T-helper 1 cell treated with Interleukin-12 subunit alpha and Interleukin-12 subunit beta and Interleukin-4 antibody, amounts not matched to agents 30 μg/mL and 1 μg/mL, for 36 hours (primary cell): Measurements from ENCODE around the gene ACY1.
"Not testable (repeated sequence)": the region's sequence is repeated elsewhere in the genome, so short reads cannot be mapped to it uniquely, and the experiment has no call there.

Experiments used
- H3K27ac Mint-ChIP-seq: one replicate; pipeline ENCODE4 v1.8.0; 2021; ENCODE audit warnings: mild to moderate bottlenecking, mixed read lengths
- H3K27me3 Mint-ChIP-seq: one replicate; pipeline ENCODE4 v1.8.0; 2021; ENCODE audit warnings: low read depth, mixed read lengths
- H3K36me3 Mint-ChIP-seq: one replicate; pipeline ENCODE4 v1.8.0; 2021; ENCODE audit warnings: low read depth, mixed read lengths
- H3K4me1 Mint-ChIP-seq: one replicate; pipeline ENCODE4 v1.8.0; 2021; ENCODE audit warnings: low read depth, mixed read lengths
- H3K4me3 Mint-ChIP-seq: one replicate; pipeline ENCODE4 v1.8.0; 2021; ENCODE audit warnings: mild to moderate bottlenecking, moderate library complexity, mixed read lengths
- H3K9me3 Mint-ChIP-seq: one replicate; pipeline ENCODE4 v1.8.0; 2021; ENCODE audit warnings: mixed read lengths

ACY1 gene

GRCh38 chr3:51982352-51982837, 940 bp upstream of the ACY1 start:
- H3K4me3 Mint-ChIP-seq, result peak overlapping the region; percentile 93
- H3K27me3 Mint-ChIP-seq, result no peaks in the 10 kb centered on the region
- peak overlapping the region; percentile 93 for H3K27ac Mint-ChIP-seq
- peaks cover 6% of the 10 kb centered on the region for H3K36me3 Mint-ChIP-seq
- H3K4me1 Mint-ChIP-seq, result peaks cover 20% of the 10 kb centered on the region
- H3K9me3 Mint-ChIP-seq, result no peaks in the 10 kb centered on the region

GRCh38 chr3:51983578-51984268, 388 bp downstream of the ACY1 start:
- Mint-ChIP-seq H3K4me1 (peaks cover 21% of the 10 kb centered on the region), H3K36me3 (peaks cover 6% of the 10 kb centered on the region), H3K27ac (peak overlapping the region; percentile 91), H3K4me3 (peak overlapping the region; percentile 93), H3K27me3 (no peaks in the 10 kb centered on the region), H3K9me3 (no peaks in the 10 kb centered on the region)

- Mint-ChIP-seq H3K9me3 (no peaks in the 10 kb centered on the region), H3K4me1 (peaks cover 24% of the 10 kb centered on the region), H3K27me3 (no peaks in the 10 kb centered on the region), H3K27ac (peak overlapping the region; percentile 77), H3K4me3 (peak overlapping the region; percentile 93), H3K36me3 (peaks cover 6% of the 10 kb centered on the region)
Observed at GRCh38 chr3:51984269-51984647, 923 bp downstream of the ACY1 start.

- no peaks in the 10 kb centered on the region for H3K27me3 Mint-ChIP-seq
- H3K36me3 Mint-ChIP-seq, result peaks cover 6% of the 10 kb centered on the region
- no peak overlapping the region for H3K4me3 Mint-ChIP-seq
- H3K9me3 Mint-ChIP-seq, result no peaks in the 10 kb centered on the region
- peak overlapping the region; percentile 57 for H3K27ac Mint-ChIP-seq
- peaks cover 24% of the 10 kb centered on the region for H3K4me1 Mint-ChIP-seq
Observed at GRCh38 chr3:51985063-51985462, 1.7 kb downstream of the ACY1 start.

GRCh38 chr3:51986010-51986947, 2.9 kb downstream of the ACY1 start:
- Mint-ChIP-seq H3K27ac (no peak overlapping the region), H3K4me1 (peaks cover 22% of the 10 kb centered on the region), H3K36me3 (peaks cover 6% of the 10 kb centered on the region), H3K4me3 (no peak overlapping the region), H3K9me3 (no peaks in the 10 kb centered on the region), H3K27me3 (no peaks in the 10 kb centered on the region)

GRCh38 chr3:51987568-51987967, 4.2 kb downstream of the ACY1 start:
- Mint-ChIP-seq H3K4me1 (peaks cover 21% of the 10 kb centered on the region), H3K36me3 (peaks cover 11% of the 10 kb centered on the region), H3K27ac (no peak overlapping the region), H3K4me3 (no peak overlapping the region), H3K27me3 (no peaks in the 10 kb centered on the region), H3K9me3 (no peaks in the 10 kb centered on the region)

GRCh38 chr3:51988286-51989146, 5.2 kb downstream of the ACY1 start:
- H3K36me3 Mint-ChIP-seq, result peaks cover 14% of the 10 kb centered on the region
- H3K4me3 Mint-ChIP-seq, result no peak overlapping the region
- H3K27me3 Mint-ChIP-seq, result no peaks in the 10 kb centered on the region
- no peaks in the 10 kb centered on the region for H3K9me3 Mint-ChIP-seq
- no peak overlapping the region for H3K27ac Mint-ChIP-seq
- H3K4me1 Mint-ChIP-seq, result peaks cover 17% of the 10 kb centered on the region

GRCh38 chr3:51990501-51990971, 7.2 kb downstream of the ACY1 start:
- H3K4me1 Mint-ChIP-seq, result peaks cover 24% of the 10 kb centered on the region
- not testable (repeated sequence) for H3K9me3 Mint-ChIP-seq, H3K27me3 Mint-ChIP-seq, H3K4me3 Mint-ChIP-seq, H3K27ac Mint-ChIP-seq
- peaks cover 34% of the 10 kb centered on the region for H3K36me3 Mint-ChIP-seq

GRCh38 chr3:51992017-51992682, 8.8 kb downstream of the ACY1 start:
- no peak overlapping the region for H3K4me3 Mint-ChIP-seq
- peaks cover 35% of the 10 kb centered on the region for H3K36me3 Mint-ChIP-seq

GRCh38 chr3:51993657-51994056, 10.3 kb downstream of the ACY1 start:
- H3K9me3 Mint-ChIP-seq, H3K27me3 Mint-ChIP-seq: not testable (repeated sequence)
- H3K4me3 Mint-ChIP-seq, result peak overlapping the region; percentile 100
- peaks cover 27% of the 10 kb centered on the region for H3K4me1 Mint-ChIP-seq
- H3K36me3 Mint-ChIP-seq, result peaks cover 35% of the 10 kb centered on the region
- peak overlapping the region; percentile 29 for H3K27ac Mint-ChIP-seq

More at GRCh38 chr3:51992017-51992682, 8.8 kb downstream of the ACY1 start:
- Mint-ChIP-seq H3K27ac (no peak overlapping the region), H3K9me3 (no peaks in the 10 kb centered on the region), H3K27me3 (no peaks in the 10 kb centered on the region), H3K4me1 (peaks cover 28% of the 10 kb centered on the region)

- H3K27me3 Mint-ChIP-seq, result peaks cover 8% of the 10 kb centered on the region
- H3K27ac Mint-ChIP-seq, result peak overlapping the region; percentile 100
- peaks cover 35% of the 10 kb centered on the region for H3K36me3 Mint-ChIP-seq
- H3K4me1 Mint-ChIP-seq, result peaks cover 23% of the 10 kb centered on the region
- peak overlapping the region; percentile 100 for H3K4me3 Mint-ChIP-seq
- no peaks in the 10 kb centered on the region for H3K9me3 Mint-ChIP-seq
Observed at GRCh38 chr3:51994530-51994929, 11.2 kb downstream of the ACY1 start.

- peak within 1 kb of the TSS; percentile 100 for H3K4me3 Mint-ChIP-seq
- no peaks in the 10 kb centered on the region for H3K9me3 Mint-ChIP-seq
- H3K36me3 Mint-ChIP-seq, result peaks cover 35% of the 10 kb centered on the region
- H3K4me1 Mint-ChIP-seq, result peaks cover 25% of the 10 kb centered on the region
- H3K27ac Mint-ChIP-seq, result peak within 1 kb of the TSS; percentile 100
- H3K27me3 Mint-ChIP-seq, result peaks cover 17% of the 10 kb centered on the region
Observed at GRCh38 chr3:51995346-51996163, 12.2 kb downstream of the ACY1 start, which contains the start of gene RPL29. RPL29 (minus strand) TSS chr3:51995895; CDS start chr3:51995461, 434 bp downstream.

GRCh38 chr3:51997172-51997571, 13.8 kb downstream of the ACY1 start:
- Mint-ChIP-seq H3K27ac (no peak overlapping the region), H3K4me1 (peaks cover 29% of the 10 kb centered on the region), H3K27me3 (peaks cover 17% of the 10 kb centered on the region), H3K4me3 (peak overlapping the region; percentile 39), H3K36me3 (peaks cover 31% of the 10 kb centered on the region), H3K9me3 (no peaks in the 10 kb centered on the region)
